AG10803 (cell line): ENCODE measurements around the gene PCDHA1.
A peak's percentile ranks its signal among the peaks of the same experiment; 100 is the strongest.

Experiments used
- DNase-seq: peaks from one replicate; pipeline ENCODE4 v3.0.0; 2010; ENCODE audit warnings: low read depth
- H3K4me3 ChIP-seq: 2 replicates; pipeline ENCODE4 v1.5.1; 2011; ENCODE audit warnings: mild to moderate bottlenecking, low read length, control low read depth
- CTCF ChIP-seq: conservative IDR thresholded peaks from 2 replicates; pipeline ENCODE4 v1.5.1; 2011; ENCODE audit warnings: mild to moderate bottlenecking, low read length, control low read depth, inconsistent platforms

PCDHA1 gene

GRCh38 chr5:140953234-140953633 lies 167.3 kb downstream of the PCDHA1 start:
- DNase-seq = no peak
- TF ChIP-seq CTCF = no peak
- H3K4me3 ChIP-seq = no peak overlapping the region

- no peak overlapping the region for H3K4me3 ChIP-seq
- no peak for DNase-seq
- TF ChIP-seq CTCF = no peak
Observed at GRCh38 chr5:140962190-140962589, 176.2 kb downstream of the PCDHA1 start.

- no peak overlapping the region for H3K4me3 ChIP-seq
- TF ChIP-seq CTCF = no peak
- DNase-seq = no peak
Observed at GRCh38 chr5:140964356-140964755, 178.4 kb downstream of the PCDHA1 start.

DNA sequence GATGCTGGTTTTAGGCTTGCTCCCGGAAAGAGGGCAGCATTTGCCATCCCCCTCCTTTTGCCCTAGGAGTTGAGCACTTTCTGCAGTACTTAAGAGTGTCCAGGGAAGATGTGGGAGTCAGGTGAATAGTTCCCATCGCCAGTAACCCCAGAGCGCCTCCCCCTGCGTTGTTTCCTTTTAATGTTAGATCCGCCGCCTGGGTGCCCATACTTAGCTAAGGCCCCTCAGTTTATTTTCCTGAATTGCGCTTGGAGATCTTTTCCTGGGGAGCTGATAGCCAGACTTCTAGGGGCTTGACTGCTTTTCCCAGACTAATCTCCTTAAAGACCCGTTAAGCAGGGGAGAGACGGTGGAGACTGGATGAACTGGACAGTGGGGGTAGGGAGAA lies 180.0 kb downstream of the PCDHA1 start:
- no peak for DNase-seq
- no peak for TF ChIP-seq CTCF
- peak overlapping the region; percentile 58 for H3K4me3 ChIP-seq

DNA sequence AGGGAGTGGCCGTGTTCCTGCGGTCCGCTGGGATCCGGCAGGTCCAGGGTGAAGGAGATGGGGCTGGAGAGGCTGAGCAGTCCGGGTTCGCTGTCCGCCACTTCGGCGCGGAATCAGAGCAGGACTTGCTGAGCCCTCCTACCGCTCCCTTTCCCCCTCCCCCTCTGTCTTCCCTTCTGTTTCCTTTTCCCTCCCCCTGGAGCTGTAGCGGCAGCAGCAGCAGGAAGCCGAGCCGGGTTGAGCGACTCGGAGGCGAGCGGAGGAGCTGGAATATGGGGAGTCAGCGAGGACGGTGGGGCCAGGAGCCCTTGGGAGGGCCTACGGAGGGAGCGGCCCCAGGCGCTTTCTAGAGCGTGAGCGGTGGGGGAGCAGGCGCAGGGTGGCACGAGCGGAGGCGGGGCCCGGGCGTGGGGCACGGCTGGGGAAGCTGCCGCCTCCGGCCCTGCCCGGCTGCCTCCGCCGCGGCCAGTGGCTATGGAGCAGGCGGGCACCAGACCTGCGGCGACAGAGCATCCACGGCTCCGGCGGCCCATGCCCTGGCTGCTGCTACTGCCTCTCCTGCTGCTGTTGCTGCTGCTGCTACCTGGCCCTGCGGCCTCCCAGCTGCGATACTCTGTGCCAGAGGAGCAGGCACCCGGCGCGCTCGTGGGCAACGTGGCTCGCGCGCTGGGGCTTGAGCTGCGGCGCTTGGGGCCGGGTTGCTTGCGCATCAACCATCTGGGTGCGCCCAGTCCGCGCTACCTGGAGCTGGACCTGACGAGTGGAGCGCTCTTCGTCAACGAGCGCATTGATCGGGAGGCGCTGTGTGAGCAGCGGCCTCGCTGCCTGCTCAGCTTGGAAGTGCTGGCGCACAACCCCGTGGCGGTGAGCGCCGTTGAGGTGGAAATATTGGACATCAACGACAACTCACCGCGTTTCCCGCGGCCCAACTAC lies 180.6 kb downstream of the PCDHA1 start, which contains the start of gene PCDHAC2:
PCDHAC2 (plus strand) TSS at position 184 of the 933 bp plus-strand sequence; CDS start at position 475, 291 bp downstream.
- peak; percentile 4 for DNase-seq
- H3K4me3 ChIP-seq = peak within 1 kb of the TSS; percentile 58
- TF ChIP-seq CTCF = no peak

- H3K4me3 ChIP-seq = no peak overlapping the region
- no peak for DNase-seq
- TF ChIP-seq CTCF = no peak
Observed at GRCh38 chr5:140967226-140967893, 181.4 kb downstream of the PCDHA1 start.
